Measurements from ENCODE around the gene KRT6B.
"Not testable (repeated sequence)": the region's sequence is repeated elsewhere in the genome, so short reads cannot be mapped to it uniquely, and the experiment has no call there.

KRT6B gene

DNA sequence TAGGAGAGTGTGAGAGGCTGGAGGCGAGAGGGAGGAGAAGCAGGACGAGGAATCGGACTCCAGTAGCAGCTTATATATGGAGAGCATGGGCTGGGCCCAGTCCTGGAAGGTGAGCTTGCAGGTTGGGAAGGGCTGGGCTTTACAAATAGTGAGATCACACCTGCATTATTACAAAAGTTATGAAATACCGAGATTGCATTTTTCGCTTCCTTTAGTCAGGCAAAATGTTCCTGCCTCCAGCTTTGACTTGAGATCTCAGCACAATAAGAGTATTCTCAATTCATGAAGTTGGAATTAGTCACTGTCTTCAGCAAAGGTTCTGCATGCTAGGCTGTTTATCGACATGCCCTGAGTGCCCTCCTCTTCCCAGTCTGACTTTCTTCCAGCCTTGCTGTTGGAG is at the start of gene KRT6B:
KRT6B (minus strand) TSS at position 46 of the 400 bp plus-strand sequence. CDS start 68 bp downstream, outside the sequence.
- DNase-seq: no peak

DNA sequence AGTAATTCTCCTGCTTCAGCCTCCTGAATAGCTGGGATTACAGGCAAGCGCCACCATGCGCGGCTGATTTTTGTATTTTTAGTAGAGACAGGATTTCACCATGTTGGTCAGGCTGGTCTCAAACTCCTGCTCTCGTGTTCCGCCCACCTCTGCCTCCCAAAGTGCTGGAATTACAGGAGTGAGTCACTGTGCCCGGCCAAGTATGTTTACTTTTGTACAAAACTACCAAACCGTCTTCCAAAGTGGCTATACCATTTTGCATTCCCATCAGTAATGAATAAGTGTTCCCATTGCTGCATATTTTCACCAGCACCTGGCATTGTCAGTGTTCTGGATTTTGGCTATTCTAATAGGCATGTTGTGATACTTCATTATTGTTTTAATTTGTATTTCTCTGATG is 49.5 kb upstream of the KRT6B start:
- no peak for DNase-seq

DNA sequence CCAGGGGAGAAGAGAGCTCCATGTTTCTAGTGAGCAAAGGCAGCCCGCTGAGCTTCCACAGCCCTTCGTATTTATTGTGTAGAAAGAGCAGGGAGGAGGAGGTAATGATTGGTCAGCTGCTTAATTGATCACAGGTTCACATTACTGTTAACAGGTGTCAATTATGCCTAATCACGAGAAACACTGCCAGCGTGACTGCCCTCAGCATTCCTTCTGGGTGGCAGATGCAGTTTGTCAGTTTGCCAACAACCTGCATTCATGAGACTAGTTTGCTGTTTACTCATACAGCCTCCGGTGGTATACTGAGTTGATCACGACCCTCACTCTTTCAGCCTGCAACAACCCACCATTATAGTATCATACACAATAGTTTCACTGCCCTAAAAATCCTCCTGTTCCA is 48.6 kb upstream of the KRT6B start:
- not testable (repeated sequence) for DNase-seq

DNA sequence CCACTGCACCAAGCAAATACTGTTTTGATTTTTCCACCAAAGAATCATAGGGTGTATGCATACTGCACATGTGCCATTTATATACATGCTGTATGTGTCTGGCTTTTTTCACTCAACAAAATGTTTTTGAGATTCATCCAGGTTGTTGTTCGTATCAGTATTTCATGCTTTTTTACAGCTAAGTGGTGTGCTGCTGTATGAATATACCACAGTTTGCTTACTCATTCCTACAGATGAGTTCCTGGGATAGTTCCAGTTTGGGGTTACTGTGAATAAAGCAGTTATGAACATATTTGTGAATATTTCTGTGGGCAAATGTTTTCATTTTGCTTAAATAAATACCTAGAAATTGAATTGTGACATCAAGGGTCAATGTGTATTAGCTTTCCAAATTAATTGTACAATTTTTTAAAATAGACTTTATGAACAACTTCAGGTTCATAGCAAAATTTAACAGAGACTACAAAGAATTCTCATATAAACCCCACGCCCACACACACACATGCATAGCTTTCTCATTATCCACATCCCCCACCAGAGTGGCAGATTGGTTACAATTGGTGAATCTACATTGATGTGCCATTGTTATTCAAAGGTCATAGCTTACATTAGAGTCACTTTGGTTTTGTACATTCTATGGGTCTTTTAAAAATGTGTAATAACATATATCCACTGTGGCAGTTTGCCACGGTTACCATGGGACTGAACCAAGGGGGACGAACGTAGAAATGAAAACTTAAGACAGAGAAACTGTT is 48.0 kb upstream of the KRT6B start:
- no peak for DNase-seq

DNA sequence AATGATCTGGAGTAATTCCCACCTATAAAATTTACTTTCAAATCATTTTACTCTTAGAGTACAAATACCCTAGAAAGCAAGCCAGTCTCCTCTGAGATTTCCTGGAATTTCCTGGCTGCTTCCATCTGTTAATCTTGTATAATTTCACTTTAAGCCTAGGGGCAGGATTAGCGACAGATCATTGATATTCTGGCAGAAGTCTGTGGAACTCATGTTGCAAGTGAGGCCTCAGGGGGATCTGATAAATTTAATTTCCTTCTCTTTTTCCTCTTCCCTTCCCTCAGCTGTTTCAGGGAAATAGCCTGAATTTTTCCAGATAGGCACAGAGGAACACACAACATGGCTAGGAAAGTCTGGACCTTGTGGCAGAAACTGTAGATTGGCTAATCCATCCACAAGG is 47.0 kb upstream of the KRT6B start:
- DNase-seq: no peak

DNA sequence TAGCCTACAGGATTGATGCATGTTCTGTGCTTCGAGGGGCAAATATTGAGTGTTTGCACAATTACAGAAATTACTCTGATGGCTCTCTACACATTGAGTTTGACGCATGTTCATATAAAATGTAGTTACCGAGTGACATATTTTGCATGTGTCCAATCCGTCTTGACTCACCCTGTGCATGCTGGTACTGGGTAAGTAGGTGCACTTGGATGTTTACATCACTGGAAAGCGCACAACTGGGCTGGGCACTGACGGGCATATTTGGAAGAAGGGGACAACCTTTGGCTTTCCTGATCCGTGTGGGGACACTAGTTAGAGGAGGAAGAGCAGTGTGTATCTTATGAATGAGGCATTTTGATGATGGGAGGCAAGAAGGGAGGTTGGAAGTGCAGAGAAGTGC is 46.0 kb upstream of the KRT6B start:
- no peak for DNase-seq

DNA sequence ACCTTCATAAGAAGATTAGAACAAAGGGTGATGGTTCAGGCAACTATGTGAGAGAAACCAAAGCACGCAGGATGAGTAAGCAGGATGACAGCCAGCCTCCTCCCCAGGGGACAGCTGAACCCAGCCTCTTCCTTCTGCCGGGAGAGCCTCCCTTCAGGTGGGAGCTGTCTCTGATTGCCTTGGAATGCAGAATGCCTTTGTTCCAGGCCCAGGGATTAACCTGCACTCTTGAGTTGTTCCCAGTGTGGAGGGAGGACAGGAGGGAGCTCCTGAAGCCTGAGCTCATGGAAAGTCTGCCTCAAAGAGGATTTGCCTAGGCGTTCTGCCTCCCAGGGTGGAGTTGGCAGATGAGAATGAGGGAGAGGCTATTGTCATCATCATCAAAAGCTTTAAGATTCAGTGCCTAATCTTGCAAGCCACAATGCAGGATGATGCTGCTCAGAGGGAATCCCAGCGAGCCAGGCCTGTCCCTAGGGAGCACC is 44.7 kb upstream of the KRT6B start:
- no peak for DNase-seq

DNA sequence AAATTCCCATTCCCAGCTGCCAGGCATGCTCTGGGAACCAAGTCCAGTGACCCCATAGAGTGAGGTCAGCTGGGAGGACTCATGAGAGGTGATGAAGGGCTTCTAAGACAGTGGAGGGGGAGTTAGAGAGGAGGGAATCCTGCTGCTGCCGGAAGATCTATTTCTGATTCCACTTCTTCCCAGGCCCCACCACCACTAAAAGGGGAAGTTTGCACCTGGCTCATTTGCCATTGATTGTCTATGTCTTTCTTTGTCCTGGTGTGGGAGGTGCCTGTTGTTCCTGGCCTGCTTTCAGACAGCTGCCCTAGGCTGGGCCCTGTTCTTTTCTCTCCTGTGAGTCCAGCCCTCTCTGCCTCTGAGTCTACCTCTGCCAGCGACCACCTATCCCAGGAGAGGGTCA is 44.1 kb upstream of the KRT6B start:
- no peak for DNase-seq

DNA sequence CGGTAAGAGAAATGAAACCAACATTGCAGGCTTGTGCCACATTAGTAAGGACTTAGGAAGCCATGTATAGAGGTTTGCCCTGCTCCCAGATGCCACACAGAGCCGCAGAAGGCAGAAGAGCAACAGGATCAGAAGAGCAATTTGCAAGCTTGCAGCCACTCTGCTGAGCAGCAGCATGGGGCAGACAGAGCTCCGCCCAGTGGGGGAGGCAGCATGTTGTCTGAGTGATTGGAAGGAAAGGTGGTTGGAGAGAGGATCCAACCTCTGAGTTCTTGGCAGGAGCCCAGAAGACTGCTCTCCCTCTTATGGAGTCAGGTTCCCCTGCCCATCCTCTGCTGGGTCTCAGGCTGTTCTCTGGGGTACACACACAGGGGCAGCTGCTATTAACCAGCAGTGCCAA is 43.4 kb upstream of the KRT6B start:
- DNase-seq: no peak

DNA sequence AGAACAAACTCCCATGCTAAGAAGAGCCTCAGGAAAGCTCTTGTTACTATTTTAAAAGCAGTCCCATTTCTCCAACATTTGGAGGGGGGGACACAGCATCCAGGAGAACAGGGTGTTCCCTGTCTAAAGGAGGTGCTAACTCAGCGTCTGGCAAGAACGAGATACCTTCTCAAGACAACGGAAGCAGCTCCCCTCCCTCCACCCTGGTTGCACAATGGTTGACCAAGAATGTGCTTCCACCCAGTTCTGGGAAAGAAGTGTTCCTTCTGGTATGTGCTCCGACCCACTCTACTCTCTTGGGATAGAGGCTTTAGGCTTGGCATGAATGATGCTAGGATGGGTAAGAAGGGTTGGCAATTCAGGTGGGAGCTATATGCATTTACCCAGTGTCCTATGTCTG is 42.6 kb upstream of the KRT6B start:
- DNase-seq: no peak

DNA sequence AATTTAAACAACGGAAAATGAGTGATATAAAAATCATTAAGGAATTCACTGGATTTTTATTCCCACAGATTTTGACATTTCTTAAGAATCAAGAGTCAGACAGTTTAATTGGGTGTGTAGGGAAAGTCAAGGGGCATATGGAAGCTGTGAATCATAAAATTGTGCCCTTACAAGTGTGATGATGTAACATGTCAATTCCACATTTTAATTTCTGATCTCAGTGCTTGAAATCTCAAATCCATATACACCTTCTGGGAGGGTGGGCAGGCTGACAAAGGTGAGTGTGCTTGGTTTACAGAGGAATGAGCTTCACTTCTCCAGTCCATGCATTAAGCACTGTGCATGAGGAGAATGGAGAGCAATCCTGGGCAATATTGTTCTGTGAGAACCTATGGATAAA is 42.2 kb upstream of the KRT6B start:
- no peak for DNase-seq

DNA sequence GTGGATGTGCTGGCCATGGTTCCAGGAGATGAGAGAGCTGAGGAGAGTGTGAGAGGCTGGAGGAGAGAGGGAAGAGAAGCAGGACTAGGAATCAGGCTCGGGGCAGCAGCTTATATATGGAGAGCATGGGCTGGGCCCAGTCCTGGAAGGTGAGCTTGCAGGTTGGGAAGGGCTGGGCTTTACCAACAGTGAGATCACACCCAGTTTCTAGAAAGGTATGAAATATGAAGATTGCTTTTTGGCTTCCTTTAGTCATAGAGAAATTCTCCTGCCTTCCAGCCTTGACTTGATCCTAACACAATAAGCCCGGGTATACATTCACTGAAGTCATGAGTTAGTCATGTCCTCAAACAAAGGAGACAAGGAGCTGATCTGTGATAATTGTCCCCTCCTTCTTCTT is 41.2 kb upstream of the KRT6B start, which contains the start of gene KRT6A:
KRT6A (minus strand) TSS at position 86 of the 400 bp plus-strand sequence; CDS start at position 17, 69 bp downstream.
- DNase-seq: no peak

DNA sequence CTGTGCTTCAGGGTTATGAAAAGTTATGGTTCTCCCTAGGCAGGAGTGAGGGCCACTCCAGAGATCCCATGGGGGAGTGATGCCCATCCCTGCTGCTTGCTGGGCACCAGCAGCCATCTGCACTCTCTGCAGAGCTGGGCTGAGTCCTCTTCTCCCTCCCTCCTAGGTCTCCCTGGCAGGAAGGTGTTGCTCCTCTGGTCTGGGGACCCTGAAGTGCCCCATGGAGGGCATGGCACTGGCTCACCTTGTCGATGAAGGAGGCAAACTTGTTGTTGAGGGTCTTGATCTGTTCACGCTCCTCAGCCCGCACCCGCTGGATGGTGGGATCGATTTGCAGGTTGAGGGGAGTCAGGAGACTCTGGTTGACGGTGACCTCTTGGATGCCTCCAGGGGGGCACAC is 40.5 kb upstream of the KRT6B start:
- not testable (repeated sequence) for DNase-seq

DNA sequence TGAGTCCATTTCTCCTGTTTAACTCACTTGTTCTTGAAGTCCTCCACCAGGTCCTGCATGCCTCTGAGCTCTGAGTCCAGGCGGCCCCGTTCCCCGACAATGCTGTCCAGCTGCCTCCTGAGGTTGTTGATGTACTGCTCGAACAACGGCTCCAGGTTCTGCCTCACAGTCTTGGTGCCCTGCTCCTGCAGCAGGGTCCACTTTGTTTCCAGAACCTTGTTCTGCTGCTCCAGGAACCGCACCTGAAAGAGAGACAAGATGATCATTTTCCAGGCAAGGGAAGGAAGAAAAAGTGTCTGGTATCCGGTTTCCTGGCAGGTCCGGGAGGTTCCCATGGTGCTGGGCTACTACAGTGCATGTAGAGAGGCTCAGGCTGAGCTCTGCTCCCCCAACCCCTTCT is 39.5 kb upstream of the KRT6B start:
- DNase-seq: not testable (repeated sequence)

DNA sequence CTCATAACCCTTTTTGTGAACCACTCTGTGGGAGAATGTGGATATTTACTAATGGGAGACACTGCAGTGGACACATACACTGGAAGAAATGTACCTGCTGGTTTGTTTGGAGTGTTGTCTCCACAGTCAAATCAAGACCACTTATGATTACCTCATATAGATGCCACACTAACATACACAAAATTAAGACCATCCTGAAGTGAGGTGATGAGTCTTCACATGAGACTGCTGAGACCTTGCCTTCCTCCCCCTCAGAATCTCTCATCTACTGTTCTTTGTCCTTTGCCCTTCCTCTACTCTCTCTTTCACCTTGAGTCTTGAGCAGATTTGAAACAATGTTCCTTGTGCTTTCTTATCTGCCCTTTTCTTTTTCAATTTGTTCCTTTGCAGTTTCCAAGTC is 36.8 kb upstream of the KRT6B start:
- no peak for DNase-seq

DNA sequence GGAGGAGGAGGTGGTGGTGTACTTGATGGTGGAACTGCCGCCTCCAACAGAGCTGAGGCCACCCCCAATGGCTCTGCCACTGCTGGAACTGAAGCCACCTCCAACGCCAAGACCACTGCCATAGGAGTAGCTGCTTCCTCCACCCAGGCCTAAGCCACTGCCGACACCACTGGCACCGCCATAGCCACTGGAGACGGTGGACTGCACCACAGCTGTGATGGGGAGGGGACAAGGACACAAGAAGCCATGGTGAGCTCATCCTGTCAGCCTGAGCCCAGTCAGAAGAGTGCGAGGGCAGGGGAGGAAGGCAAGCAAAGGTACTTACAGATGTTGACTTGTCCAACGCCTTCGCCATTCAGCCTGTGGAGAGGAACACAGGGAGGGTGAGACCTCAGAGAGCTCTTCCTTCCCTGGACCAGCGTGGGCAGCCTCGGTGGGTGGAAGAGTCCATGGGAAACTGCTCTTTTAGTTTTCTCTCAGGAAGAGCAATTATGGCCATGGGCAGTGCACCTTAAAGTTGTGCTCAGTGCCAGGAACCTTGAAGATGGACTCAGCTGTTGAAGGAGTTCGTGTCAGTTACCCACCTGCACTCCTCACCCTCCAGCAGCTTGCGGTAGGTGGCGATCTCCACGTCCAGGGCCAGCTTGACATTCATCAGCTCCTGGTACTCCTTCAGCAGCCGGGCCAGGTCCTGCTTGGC is 35.9 kb upstream of the KRT6B start:
- not testable (repeated sequence) for DNase-seq

DNA sequence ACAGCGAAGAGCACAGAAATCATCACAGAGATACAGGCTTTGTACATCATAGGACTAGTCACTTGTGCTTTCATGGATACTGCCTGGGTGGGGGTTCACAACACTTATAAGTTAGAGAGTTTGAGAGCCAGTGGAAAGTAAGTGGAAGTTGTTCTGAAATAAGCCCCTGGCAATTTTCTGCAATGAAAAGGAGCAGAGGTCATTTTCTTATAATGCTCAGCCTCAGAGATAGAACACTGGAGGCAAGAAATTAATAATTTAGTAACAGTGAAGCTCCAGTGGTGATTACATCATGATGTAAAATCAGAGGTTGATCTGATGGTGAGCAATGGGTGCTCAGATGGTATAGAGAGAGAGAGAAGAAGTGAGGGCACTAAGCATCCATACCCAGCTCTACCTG is 35.3 kb upstream of the KRT6B start:
- no peak for DNase-seq

DNA sequence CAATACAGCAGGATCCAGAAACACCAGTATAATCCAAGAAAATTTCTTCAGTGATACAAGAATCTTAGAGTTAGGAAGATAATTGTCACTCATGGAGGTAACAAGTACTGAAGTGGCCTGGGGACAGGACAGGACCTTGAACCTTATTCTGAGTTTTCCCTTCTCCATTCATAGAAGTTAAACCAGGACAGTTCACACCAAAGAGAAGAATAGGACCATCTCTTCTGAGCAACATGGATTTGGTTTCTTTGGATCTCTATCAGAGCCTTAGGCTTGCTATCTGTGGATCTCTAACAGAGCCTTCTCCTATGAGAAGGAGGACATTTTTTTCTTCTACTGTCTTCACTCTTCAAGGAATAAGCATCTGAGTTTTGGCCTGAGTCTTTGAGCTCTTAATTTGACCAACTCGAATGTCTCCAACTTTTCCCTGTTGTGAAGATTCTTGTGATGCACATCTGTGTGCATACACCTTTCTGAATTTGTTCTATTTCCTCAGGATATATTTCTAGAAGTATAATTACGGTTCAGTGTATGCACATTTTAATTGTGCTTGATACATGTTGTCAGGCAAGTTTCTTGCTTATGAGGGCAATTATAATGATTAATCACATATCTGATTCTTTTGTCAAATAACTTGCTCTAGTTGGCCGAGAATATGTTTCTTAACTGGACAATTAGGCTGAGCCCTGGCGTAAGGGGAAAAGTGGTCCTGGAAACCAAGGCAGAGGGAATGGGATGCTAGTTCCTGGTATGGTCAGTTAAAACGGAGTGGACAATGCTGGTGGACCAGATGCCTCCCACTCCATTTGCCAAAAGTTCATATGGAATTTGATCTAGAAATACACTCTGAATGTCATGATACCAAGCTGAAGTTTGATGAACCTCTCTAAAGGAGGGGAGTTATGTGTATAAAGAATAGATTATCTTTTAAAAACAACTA is 34.5 kb upstream of the KRT6B start:
- no peak for DNase-seq

DNA sequence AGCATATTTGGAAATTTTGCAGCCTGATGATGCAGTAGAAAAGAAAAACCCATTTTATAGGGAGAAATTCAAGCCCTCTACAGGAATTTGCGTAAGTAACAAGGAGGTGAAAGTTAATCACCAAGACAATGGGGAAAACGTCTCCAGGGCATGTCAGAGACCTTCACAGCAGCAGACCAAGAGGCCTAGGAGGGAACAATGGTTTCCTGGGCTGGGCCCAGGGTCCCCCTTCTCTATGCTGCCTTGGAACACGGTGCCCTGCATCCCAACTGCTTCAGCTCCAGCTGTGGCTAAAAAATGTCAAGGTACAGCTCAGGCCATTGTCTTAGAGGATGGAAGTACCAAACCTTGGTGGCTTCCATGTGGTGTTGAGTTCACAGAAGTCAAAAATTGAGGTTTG is 28.1 kb upstream of the KRT6B start:
- no peak for DNase-seq

DNA sequence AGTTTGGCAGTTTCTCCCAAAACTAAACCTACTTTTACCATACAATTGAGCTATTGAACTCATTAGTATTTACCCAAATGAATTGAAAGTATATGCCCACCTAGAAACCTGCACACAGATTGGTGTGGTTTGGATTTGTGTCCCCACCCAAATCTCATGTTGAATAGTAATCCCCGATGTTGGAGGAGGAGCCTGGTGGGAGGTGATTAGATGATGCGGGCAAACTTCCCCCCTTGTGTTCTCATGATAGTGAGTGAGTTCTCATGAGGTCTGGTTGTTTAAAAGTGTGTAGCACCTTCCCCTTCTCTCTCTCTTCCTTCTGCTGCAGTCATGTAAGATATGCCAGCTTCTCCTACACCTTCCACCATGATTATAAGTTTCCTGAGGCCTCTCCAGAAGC is 25.7 kb upstream of the KRT6B start:
- no peak for DNase-seq

DNA sequence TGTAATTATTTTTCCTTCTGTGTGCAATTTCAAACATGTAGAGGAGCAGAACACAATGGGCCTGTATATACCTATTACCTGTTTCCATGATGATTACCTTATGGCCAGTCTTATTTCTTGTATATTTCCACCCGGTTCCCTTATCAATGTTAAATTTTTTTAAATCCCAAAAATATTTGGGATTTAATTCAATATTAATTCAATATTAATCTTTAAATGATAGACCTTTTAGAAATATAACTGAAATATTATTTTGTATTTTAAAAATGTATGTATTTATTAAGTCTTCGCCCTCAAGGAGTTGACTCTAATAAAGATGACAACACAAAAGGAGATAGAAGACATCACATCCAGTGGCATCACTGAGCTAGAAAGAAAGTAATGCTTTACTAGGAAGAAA is 22.3 kb upstream of the KRT6B start:
- no peak for DNase-seq

DNA sequence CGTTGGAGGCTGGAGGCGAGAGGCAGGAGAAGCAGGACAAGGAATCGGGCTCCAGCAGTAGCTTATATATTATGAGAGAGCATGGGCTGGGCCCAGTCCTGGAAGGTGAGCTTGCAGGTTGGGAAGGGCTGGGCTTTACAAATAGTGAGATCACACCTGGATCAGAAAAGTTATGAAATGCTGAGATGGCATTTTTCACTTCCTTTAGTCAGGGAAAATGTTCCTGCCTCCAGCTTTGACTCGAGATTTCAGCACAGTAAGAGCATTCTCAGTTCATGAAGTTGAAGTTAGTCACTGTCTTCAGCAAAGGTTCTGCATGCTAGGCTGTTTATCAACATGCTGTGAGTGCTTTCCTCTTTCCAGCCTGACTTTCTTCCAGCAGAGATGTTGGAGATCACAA is 21.8 kb upstream of the KRT6B start, which contains the start of gene KRT6C:
KRT6C (minus strand) TSS at position 38 of the 400 bp plus-strand sequence. CDS start 68 bp downstream, outside the sequence.
- DNase-seq: no peak

DNA sequence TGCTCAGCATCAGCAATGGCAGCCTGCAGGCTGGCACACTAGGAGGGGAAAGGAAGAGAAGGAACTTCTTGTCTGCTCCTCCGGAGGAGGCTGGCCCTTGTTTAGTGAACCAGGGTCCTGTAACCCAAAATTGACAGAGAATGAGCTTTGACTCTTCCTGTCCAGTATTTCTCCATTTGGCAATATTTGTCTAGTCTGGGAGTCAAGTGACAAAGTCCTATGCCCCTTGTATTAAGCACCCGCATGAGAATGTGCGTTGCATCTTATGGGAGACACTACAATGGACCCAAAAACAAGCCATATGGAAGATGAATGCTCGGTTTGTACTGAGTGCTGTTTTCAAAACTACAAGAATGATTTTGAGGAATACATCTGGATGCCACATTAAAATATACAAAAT is 17.9 kb upstream of the KRT6B start:
- no peak for DNase-seq

Measured in GDM1 (cell line).